HG03342 (cell line): ENCODE measurements around the gene USH2A.

Source experiments
- ATAC-seq: cut with Tn5 transposase; IDR thresholded peaks from one replicate; pipeline ENCODE4 v1.9.1; 2021; ENCODE audit warnings: mild to moderate bottlenecking, moderate library complexity; ENCODE audit not compliant: unreplicated experiment

Gene USH2A

DNA sequence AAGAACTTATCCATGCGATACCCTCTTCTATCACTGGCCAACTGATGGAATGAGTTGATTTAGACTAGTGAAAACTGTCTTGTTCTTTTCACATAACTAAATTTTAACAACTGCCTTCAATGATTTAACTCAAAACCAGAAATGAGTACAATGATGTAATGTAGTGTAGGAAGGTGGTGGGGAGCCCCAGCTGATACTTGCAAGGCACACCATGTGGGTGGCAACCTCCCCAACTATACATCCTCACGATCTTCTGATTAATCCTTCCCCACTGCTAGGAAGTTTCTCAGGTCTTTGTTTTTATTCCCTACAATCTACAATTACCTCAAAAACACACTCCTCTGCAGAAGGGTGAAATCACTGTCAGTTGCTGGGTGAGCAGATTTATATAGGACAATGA lies 755.5 kb downstream of the USH2A start:
- ATAC-seq, result no peak

- no peak for ATAC-seq
These were observed 758.0 kb downstream of the USH2A start for GRCh38 chr1:215665215-215665614.

GRCh38 chr1:215661033-215661432 lies 762.2 kb downstream of the USH2A start:
- no peak for ATAC-seq

- ATAC-seq, result no peak
These were observed 763.0 kb downstream of the USH2A start for GRCh38 chr1:215660259-215660658.

- ATAC-seq, result no peak
These were observed 766.2 kb downstream of the USH2A start for GRCh38 chr1:215657047-215657446.

- ATAC-seq, result no peak
These were observed 770.9 kb downstream of the USH2A start for GRCh38 chr1:215652371-215652770.

GRCh38 chr1:215651867-215652266 lies 771.4 kb downstream of the USH2A start:
- no peak for ATAC-seq

DNA sequence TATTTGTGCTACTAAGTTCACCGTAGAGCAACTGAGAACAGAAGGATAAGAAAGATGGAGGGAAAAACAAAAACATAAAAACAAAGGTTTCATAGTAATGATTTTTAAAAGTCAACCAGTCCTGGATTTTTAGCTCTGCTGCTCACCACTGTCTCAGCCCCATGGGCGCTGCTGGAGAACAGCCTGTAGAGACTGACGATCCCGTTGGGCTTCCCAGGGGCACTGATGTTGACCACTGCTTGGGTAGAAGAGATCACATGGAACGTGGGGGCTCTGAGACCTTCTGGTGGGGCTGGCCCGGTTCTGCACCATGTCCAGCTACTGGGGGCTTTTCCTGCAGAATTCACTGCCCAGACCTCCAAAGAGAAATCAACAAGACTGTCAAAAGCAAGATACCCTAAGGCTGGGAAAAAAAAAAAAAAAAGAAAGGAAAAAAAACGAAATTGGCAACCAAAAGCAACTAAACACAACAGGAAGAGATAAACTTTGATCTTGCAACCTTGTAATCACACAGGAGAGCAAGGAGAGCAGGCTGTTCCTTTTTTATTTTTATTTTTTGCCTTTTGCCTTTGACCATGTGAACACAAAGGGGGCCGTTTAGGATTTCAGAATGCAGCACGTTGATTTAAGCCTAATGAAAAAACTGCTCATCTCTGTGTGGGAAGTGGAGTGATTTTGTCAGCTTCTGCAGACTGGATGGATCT lies 772.6 kb downstream of the USH2A start:
- ATAC-seq, result no peak

DNA sequence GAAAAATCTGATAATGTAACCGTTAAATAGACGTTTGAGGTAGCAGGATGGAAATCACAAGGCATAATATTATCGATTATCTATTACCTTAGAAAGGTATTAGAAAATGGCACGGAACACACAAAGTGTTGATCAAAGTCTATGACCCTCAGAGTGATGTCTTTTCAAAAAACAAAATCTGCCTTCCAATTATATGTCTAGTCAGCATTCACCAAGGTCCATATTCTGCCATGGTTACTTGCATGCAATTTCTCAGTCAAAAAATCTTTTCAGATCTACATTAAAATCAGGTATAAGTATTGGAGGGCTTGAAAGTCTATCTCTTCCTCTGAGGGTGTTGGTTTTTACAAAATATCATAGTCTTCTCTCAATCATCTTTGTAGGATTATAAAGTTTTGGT lies 774.3 kb downstream of the USH2A start:
- no peak for ATAC-seq

DNA sequence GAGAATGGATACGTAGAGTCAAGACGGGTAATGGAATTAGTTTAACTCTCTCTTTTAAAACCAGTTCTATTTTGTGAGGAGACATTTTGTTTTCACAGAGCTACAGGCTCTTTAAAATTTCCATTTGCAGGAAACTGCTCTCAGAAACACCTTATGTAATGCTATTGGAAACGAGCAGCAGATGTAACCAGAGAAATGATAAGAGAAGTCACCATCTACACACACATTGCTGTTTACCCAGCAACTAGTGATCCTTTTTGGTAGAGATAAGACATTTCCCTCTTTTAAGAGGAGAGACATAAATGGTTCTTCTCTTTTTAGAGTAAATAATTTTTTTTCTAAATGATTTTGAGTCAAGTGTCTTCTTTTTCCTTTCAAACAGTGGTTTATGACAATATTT lies 775.5 kb downstream of the USH2A start:
- ATAC-seq, result no peak

GRCh38 chr1:215645861-215646260 lies 777.4 kb downstream of the USH2A start:
- ATAC-seq, result no peak

DNA sequence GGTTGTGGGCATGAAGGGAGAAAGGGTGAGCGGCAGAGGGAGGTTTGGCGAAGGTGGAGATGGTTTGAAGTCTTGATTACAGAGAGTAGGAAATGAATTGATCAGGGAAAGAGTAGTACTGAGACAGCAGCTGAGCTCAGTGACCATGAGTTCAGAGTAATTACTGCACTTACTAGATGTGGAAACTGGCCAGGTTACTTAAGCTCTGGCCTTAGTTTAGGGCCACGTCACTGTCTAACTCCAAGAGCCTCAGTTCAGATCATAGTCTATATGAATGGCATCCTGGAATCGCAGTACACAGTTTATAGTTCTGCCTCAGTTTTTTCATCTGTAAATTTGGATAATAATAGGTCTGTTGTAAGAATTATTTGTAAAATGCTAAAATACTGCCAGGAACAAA lies 778.1 kb downstream of the USH2A start:
- no peak for ATAC-seq

DNA sequence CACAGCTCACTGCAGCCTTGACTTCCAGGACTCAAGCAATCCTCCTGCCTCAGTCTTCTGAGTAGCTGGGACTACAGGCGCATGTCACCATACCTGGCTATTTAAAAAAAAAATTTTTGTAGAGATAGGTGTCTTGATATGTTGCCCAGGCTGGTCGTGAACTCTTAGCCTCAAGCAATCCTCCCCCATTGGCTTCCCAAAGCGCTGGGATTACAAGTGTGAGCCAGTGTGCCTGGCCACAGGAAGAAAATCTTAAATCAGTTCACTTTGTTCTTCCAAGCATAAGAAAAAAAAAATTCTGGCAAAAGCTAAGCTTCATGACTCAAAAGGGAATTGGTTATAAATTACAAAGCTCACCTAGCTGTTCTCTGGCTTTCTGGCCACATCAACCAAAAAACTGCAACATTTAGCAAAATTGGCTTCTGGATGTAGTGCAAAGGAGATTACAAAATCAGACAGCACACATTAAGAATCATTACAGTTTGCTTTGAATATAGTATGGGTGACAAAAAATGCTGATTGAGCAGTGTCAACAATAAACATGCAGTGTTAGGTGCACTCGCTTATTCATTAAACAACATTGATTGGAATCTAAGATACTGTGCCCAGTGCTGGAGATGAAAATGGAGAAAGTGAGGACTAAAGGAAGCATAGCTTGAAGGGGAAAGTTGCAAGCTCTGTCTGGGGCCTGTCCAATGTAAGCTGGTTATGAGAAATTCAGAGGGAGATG lies 779.5 kb downstream of the USH2A start:
- ATAC-seq, result no peak

DNA sequence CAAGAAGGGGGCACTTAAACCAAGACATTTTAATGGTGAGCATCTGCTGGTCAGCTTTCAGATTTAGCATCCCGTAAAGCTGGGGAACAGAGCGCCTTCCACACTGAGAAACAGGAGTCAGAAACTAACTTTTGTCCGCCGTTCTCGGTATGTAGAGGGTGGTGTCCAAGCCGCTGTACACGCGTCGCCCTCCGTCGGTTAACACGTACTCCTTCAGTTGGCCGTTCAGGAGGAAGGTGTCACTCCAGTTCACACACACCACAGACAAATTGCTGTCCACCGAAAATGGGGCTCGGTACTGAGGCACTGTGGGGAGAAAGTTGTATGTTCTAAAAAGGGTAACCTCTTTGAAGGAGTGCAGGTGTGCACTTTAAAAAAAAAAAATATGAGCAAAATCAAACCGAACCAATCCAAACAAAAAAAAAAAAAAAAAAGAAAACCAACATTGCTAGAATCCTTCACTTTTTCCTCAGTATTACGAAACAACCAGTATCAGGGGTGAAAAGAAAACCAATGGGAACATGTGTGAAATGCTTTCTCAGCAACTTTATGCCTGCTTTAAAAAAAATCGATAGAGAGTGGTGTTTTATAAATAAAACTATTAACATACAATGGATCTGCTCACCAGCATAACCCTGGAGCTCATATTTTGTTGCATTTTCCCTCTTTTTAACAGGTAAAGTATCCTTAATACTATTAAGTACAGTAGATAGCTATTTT lies 782.7 kb downstream of the USH2A start:
- no peak for ATAC-seq

GRCh38 chr1:215637041-215637573 lies 786.1 kb downstream of the USH2A start:
- ATAC-seq, result no peak

- no peak for ATAC-seq
These were observed 786.8 kb downstream of the USH2A start for GRCh38 chr1:215636258-215636965.

GRCh38 chr1:215635827-215636226 lies 787.4 kb downstream of the USH2A start:
- no peak for ATAC-seq

- ATAC-seq, result no peak
These were observed 791.8 kb downstream of the USH2A start for GRCh38 chr1:215631489-215631888.

DNA sequence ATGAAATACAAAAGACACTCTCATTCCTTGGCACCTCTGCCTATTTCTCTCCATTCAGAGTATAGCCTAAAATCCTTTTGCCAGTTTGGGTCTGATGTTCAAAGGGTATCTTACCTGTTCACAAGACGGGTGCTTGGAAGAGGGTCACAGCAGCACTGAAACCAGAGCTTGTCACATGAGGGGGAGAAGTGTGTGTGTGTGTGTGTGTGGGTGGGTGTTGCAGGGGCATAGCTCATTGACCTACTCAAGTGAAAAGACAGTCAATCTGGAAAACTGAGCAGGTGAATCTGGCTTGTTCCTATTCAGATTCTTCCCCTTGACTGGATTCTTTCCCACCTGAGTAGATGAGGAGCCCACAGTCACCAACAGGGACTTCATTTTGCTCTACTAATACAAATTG lies 792.2 kb downstream of the USH2A start:
- no peak for ATAC-seq

GRCh38 chr1:215625949-215626348 lies 797.3 kb downstream of the USH2A start:
- no peak for ATAC-seq

DNA sequence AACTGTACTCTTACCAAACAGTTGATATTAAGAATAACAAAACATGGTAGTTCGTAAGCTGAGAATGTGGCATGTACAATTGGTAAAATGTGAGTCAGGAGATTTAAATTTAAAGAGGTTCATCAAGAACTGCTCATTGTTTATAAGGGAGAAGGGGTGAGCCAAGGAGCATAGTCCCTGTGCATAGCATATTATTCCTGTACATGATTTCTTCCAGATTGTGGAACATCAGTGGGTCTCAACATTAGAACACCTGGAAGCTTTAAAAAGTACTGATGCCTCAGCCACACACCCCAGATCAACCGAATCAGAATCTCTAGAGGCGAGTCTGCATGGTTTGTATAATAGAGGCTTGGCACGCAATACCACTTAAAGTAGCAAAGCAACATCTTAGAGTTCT lies 800.1 kb downstream of the USH2A start:
- no peak for ATAC-seq
